Lower leg skin (tissue), 3 donors: ENCODE results near the gene EFEMP1.

Experiments used
- POLR2A ChIP-seq, 2 donors: fragments of 450-650 bp; IDR thresholded peaks; one replicate each; pipeline ENCODE4 v1.6.1; 2016 to 2017; ENCODE audit warnings: antibody characterized with exemption in 2 of 2, mild to moderate bottlenecking in 1 of 2, moderate library complexity in 1 of 2
- TF ChIP-seq, protein P1 (sequence below), 3 donors: fragments of 450-650 bp; IDR thresholded peaks; one replicate each; pipeline ENCODE4 v1.5.1; 2016; ENCODE audit warnings: antibody characterized with exemption in 3 of 3, mild to moderate bottlenecking in 3 of 3, moderate library complexity in 2 of 3

DNA sequence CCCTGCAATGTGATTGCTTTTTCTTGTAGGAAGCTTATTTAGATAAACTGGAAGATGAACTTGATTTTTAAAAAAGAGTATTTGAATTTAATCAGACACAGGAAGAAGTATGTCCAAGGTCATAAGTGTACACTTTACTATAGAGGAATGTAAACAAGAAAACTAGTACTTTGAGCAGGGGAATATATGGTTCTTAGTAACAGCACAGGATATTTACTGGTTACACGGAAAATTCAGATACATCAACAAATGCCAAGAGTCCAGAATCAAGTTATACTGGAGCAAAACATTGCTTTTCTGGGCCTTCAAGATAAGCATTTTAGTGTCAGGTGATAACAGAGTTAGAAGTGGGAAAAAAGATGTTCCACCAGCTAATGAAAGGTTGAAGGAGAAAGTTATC lies 75.5 kb downstream of the EFEMP1 start:
- TF ChIP-seq, protein P1, sequence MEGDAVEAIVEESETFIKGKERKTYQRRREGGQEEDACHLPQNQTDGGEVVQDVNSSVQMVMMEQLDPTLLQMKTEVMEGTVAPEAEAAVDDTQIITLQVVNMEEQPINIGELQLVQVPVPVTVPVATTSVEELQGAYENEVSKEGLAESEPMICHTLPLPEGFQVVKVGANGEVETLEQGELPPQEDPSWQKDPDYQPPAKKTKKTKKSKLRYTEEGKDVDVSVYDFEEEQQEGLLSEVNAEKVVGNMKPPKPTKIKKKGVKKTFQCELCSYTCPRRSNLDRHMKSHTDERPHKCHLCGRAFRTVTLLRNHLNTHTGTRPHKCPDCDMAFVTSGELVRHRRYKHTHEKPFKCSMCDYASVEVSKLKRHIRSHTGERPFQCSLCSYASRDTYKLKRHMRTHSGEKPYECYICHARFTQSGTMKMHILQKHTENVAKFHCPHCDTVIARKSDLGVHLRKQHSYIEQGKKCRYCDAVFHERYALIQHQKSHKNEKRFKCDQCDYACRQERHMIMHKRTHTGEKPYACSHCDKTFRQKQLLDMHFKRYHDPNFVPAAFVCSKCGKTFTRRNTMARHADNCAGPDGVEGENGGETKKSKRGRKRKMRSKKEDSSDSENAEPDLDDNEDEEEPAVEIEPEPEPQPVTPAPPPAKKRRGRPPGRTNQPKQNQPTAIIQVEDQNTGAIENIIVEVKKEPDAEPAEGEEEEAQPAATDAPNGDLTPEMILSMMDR (IDR thresholded peaks at IDR 0.05) = no peak
- no peak for TF ChIP-seq POLR2A (IDR thresholded peaks at IDR 0.05)
